Lower leg skin (tissue), 3 donors: ENCODE data around the gene HADHA.

Experiments used
- CTCF ChIP-seq, 3 donors: fragments of 450-650 bp; IDR thresholded peaks; one replicate each; pipeline ENCODE4 v1.5.1; 2016; ENCODE audit warnings: antibody characterized with exemption in 3 of 3, mild to moderate bottlenecking in 3 of 3, moderate library complexity in 2 of 3
- POLR2A ChIP-seq, 2 donors: fragments of 450-650 bp; IDR thresholded peaks; one replicate each; pipeline ENCODE4 v1.6.1; 2016 to 2017; ENCODE audit warnings: antibody characterized with exemption in 2 of 2, mild to moderate bottlenecking in 1 of 2, moderate library complexity in 1 of 2

GRCh38 chr2:26144953-26145680 is 99.3 kb downstream of the HADHA start:
- TF ChIP-seq CTCF (IDR thresholded peaks at IDR 0.05) (peak in 1 of 3 donors; percentile 74), POLR2A (IDR thresholded peaks at IDR 0.05) (no peak)
